Measurements from ENCODE around the gene ITSN1. TPM values are rescaled to one million over a fixed set of nuclear protein-coding genes. Genes with fewer than 3 reads are reported as not detected.

Gene ITSN1
- total RNA-seq, 3 donors from 2014 or later (not counting 1 experiment from before 2014, with no cell fraction given) = 1.5 to 5.1 (median 2.7) TPM

GRCh38 chr21:33885172-33885514 lies 242.8 kb downstream of the ITSN1 start:
- WGBS (ENCODE audit: insufficient coverage) = 89% methylated on average over 7 of the region's 7 CpGs
- Histone ChIP-seq H3K27ac (ENCODE audit: low read length) (no peak overlapping the region), H3K9me3 (ENCODE audit: control insufficient read depth, insufficient read depth, low read length) (no peaks in the 10 kb centered on the region), H3K4me3 (ENCODE audit: low read length) (no peak overlapping the region), H3K36me3 (ENCODE audit: control insufficient read depth, insufficient read depth, low read length) (no peaks in the 10 kb centered on the region), H3K4me1 (ENCODE audit: control insufficient read depth, insufficient read depth, low read length) (no peaks in the 10 kb centered on the region), H3K27me3 (ENCODE audit: control insufficient read depth, insufficient read depth, low read length) (no peaks in the 10 kb centered on the region)
- intact Hi-C loops (cut with micrococcal nuclease) = no loop called here
- no peak for TF ChIP-seq CTCF (IDR thresholded peaks at IDR 0.05)
- Mint-ChIP-seq H3K9me3 (no peaks in the 10 kb centered on the region), H3K4me3 (no peak overlapping the region), H3K36me3 (no peaks in the 10 kb centered on the region), H3K27ac (no peak overlapping the region), H3K4me1 (no peaks in the 10 kb centered on the region), H3K27me3 (ENCODE audit: low read depth in 2 of 2) (peaks cover 0 to 14% of the 10 kb centered on the region in 2 donors)
- DNase-seq = no peak
- no peak for ATAC-seq

GRCh38 chr21:33886321-33886720 lies 244.0 kb downstream of the ITSN1 start:
- Histone ChIP-seq H3K27ac (ENCODE audit: low read length) (no peak overlapping the region), H3K4me1 (ENCODE audit: control insufficient read depth, insufficient read depth, low read length) (no peaks in the 10 kb centered on the region), H3K4me3 (ENCODE audit: low read length) (no peak overlapping the region), H3K9me3 (ENCODE audit: control insufficient read depth, insufficient read depth, low read length) (no peaks in the 10 kb centered on the region), H3K36me3 (ENCODE audit: control insufficient read depth, insufficient read depth, low read length) (no peaks in the 10 kb centered on the region), H3K27me3 (ENCODE audit: control insufficient read depth, insufficient read depth, low read length) (no peaks in the 10 kb centered on the region)
- no peak for DNase-seq
- no peaks in the 10 kb centered on the region for H3K9me3 Mint-ChIP-seq
- ATAC-seq = no peak
- H3K27ac Mint-ChIP-seq = no peak overlapping the region
- no peak overlapping the region for H3K4me3 Mint-ChIP-seq
- 91% methylated on average over 11 of the region's 11 CpGs for WGBS (ENCODE audit: insufficient coverage)
- TF ChIP-seq CTCF (IDR thresholded peaks at IDR 0.05) = no peak
- intact Hi-C loops (cut with micrococcal nuclease) = no loop called here
- no peaks in the 10 kb centered on the region for H3K4me1 Mint-ChIP-seq
- no peaks in the 10 kb centered on the region for H3K36me3 Mint-ChIP-seq
- peaks cover 3 to 14% of the 10 kb centered on the region in 2 donors for H3K27me3 Mint-ChIP-seq (ENCODE audit: low read depth in 2 of 2)

- Histone ChIP-seq H3K27me3 (ENCODE audit: control insufficient read depth, insufficient read depth, low read length) (no peaks in the 10 kb centered on the region), H3K27ac (ENCODE audit: low read length) (no peak overlapping the region), H3K36me3 (ENCODE audit: control insufficient read depth, insufficient read depth, low read length) (no peaks in the 10 kb centered on the region), H3K4me3 (ENCODE audit: low read length) (no peak overlapping the region), H3K4me1 (ENCODE audit: control insufficient read depth, insufficient read depth, low read length) (peaks cover 7% of the 10 kb centered on the region), H3K9me3 (ENCODE audit: control insufficient read depth, insufficient read depth, low read length) (no peaks in the 10 kb centered on the region)
- H3K36me3 Mint-ChIP-seq = no peaks in the 10 kb centered on the region
- no peak overlapping the region for H3K27ac Mint-ChIP-seq
- WGBS (ENCODE audit: insufficient coverage) = 91% methylated on average over 4 of the region's 5 CpGs
- DNase-seq (no peak), ATAC-seq (no peak)
- TF ChIP-seq CTCF (IDR thresholded peaks at IDR 0.05) = no peak
- H3K27me3 Mint-ChIP-seq (ENCODE audit: low read depth in 2 of 2) = peaks cover 10 to 12% of the 10 kb centered on the region in 2 donors
- no peak overlapping the region for H3K4me3 Mint-ChIP-seq
- no peaks in the 10 kb centered on the region for H3K9me3 Mint-ChIP-seq
- peaks cover 8 to 9% of the 10 kb centered on the region in 2 donors for H3K4me1 Mint-ChIP-seq
- intact Hi-C loops (cut with micrococcal nuclease) = no loop called here
Observed at GRCh38 chr21:33890187-33890586, 247.9 kb downstream of the ITSN1 start.

- Histone ChIP-seq H3K27me3 (ENCODE audit: control insufficient read depth, insufficient read depth, low read length) (no peaks in the 10 kb centered on the region), H3K36me3 (ENCODE audit: control insufficient read depth, insufficient read depth, low read length) (no peaks in the 10 kb centered on the region), H3K4me1 (ENCODE audit: control insufficient read depth, insufficient read depth, low read length) (peaks cover 7% of the 10 kb centered on the region), H3K4me3 (ENCODE audit: low read length) (no peak overlapping the region), H3K27ac (ENCODE audit: low read length) (no peak overlapping the region), H3K9me3 (ENCODE audit: control insufficient read depth, insufficient read depth, low read length) (no peaks in the 10 kb centered on the region)
- H3K27ac Mint-ChIP-seq = no peak overlapping the region
- no peaks in the 10 kb centered on the region for H3K36me3 Mint-ChIP-seq
- no peak for TF ChIP-seq CTCF (IDR thresholded peaks at IDR 0.05)
- no peak overlapping the region for H3K4me3 Mint-ChIP-seq
- intact Hi-C loops (cut with micrococcal nuclease) = no loop called here
- WGBS (ENCODE audit: insufficient coverage) = 88% methylated on average over 8 of the region's 8 CpGs
- peaks cover 10 to 13% of the 10 kb centered on the region in 2 donors for H3K27me3 Mint-ChIP-seq (ENCODE audit: low read depth in 2 of 2)
- H3K9me3 Mint-ChIP-seq = no peaks in the 10 kb centered on the region
- peaks cover 10 to 12% of the 10 kb centered on the region in 2 donors for H3K4me1 Mint-ChIP-seq
- DNase-seq = no peak
- ATAC-seq = no peak
Observed at GRCh38 chr21:33892853-33893252, 250.6 kb downstream of the ITSN1 start.
